WERI-Rb-1 (cell line): Measurements from ENCODE around the gene LAX1.
A peak's percentile ranks its signal among the peaks of the same experiment; 100 is the strongest.

ENCODE experiments used
- DNase-seq: peaks from one replicate; pipeline ENCODE4 v3.0.0-alpha.2; 2020
- H3K27ac ChIP-seq: fragments of 250-450 bp; sonication (Bioruptor Pico); 2 replicates; pipeline ENCODE4 v1.5.1; 2020; ENCODE audit warnings: mild to moderate bottlenecking, moderate library complexity
- H3K27me3 ChIP-seq: fragments of 250-450 bp; sonication (Bioruptor Pico); 2 replicates; pipeline ENCODE4 v1.5.1; 2021; ENCODE audit warnings: mild to moderate bottlenecking, low read depth, moderate library complexity; ENCODE audit not compliant: insufficient read depth, severe bottlenecking
- H3K36me3 ChIP-seq: fragments of 250-450 bp; sonication (Bioruptor Pico); 2 replicates; pipeline ENCODE4 v1.5.1; 2020; ENCODE audit warnings: mild to moderate bottlenecking, moderate library complexity
- H3K4me3 ChIP-seq: 2 replicates; pipeline ENCODE4 v1.5.1; 2011; ENCODE audit warnings: low read depth, mild to moderate bottlenecking, control low read depth, low read length
- H3K9me3 ChIP-seq: fragments of 250-450 bp; sonication (Bioruptor Pico); 2 replicates; pipeline ENCODE4 v1.5.1; 2021; ENCODE audit warnings: mild to moderate bottlenecking, moderate library complexity; ENCODE audit not compliant: severe bottlenecking
- TF ChIP-seq, protein P1 (sequence below): IDR thresholded peaks from 2 replicates; pipeline ENCODE4 v1.5.1; 2011; ENCODE audit warnings: low read depth, mild to moderate bottlenecking, control low read depth, inconsistent platforms, low read length

Gene LAX1

GRCh38 chr1:203733009-203733863, 31.7 kb upstream of the LAX1 start:
- no peak for DNase-seq
- no peaks in the 10 kb centered on the region for H3K27me3 ChIP-seq
- peaks cover 5% of the 10 kb centered on the region; the same call in 1 of the 2 replicates for H3K36me3 ChIP-seq

DNA sequence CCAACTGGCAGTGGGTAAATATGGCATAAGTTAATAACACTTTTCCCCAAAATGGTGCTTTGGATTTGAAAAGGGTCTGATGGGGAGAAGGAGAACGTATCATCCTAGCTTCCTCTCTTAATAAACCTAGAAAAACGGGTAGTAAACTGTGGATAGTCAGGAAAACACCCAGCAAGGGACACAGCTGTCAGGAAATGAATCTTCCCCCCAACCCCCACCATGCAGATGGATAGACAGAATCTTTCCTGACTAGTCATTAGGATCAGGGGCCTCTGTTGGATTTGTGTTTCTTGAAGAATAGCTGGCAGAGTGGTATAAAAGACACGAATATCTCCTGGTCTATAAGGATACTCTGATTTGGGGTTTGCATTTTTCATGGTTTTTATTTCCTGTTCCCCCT, 22.5 kb upstream of the LAX1 start:
- H3K36me3 ChIP-seq = 0 out of 2 replicates have a peak, but pooled peaks cover 6% of the 10 kb centered on the region
- H3K27me3 ChIP-seq = no peaks in the 10 kb centered on the region
- peaks cover 2% of the 10 kb centered on the region for H3K9me3 ChIP-seq
- peak; percentile 66 for DNase-seq
- no peak overlapping the region for H3K4me3 ChIP-seq
- TF ChIP-seq, protein P1, sequence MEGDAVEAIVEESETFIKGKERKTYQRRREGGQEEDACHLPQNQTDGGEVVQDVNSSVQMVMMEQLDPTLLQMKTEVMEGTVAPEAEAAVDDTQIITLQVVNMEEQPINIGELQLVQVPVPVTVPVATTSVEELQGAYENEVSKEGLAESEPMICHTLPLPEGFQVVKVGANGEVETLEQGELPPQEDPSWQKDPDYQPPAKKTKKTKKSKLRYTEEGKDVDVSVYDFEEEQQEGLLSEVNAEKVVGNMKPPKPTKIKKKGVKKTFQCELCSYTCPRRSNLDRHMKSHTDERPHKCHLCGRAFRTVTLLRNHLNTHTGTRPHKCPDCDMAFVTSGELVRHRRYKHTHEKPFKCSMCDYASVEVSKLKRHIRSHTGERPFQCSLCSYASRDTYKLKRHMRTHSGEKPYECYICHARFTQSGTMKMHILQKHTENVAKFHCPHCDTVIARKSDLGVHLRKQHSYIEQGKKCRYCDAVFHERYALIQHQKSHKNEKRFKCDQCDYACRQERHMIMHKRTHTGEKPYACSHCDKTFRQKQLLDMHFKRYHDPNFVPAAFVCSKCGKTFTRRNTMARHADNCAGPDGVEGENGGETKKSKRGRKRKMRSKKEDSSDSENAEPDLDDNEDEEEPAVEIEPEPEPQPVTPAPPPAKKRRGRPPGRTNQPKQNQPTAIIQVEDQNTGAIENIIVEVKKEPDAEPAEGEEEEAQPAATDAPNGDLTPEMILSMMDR = no peak
- no peak overlapping the region for H3K27ac ChIP-seq

More at GRCh38 chr1:203733009-203733863, 31.7 kb upstream of the LAX1 start:
- no peaks in the 10 kb centered on the region for H3K9me3 ChIP-seq
- no peak overlapping the region for H3K4me3 ChIP-seq
- H3K27ac ChIP-seq = no peak overlapping the region
- TF ChIP-seq, protein P1 = no peak

DNA sequence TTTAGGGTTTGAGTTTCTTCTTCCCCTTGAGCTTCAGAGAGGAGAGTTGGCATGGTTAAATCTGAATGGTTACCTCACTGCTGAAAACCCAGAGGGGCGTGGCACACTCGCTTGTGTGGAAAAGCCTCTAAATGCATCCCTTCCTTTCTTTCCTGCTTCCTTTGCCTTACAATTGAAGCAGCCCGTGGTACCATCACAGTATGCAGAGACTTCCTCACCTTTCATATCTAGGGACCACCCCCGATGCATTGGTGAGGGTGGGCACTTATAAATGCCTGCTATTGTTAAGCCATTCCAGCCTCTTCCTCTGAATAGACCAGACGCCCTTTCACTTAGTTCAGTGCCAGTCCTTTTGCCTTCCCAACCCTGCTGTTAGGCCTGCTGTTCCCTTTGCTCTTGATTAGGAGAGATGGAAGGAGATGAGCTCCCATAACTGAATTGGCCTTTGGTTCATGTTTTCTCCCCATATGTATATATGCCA, 21.9 kb upstream of the LAX1 start:
- H3K27ac ChIP-seq = no peak overlapping the region
- DNase-seq = no peak
- no peak overlapping the region for H3K4me3 ChIP-seq
- 0 out of 2 replicates have a peak, but pooled peaks cover 6% of the 10 kb centered on the region for H3K36me3 ChIP-seq
- peaks cover 2% of the 10 kb centered on the region for H3K9me3 ChIP-seq
- no peaks in the 10 kb centered on the region for H3K27me3 ChIP-seq
- TF ChIP-seq, protein P1 = no peak

DNA sequence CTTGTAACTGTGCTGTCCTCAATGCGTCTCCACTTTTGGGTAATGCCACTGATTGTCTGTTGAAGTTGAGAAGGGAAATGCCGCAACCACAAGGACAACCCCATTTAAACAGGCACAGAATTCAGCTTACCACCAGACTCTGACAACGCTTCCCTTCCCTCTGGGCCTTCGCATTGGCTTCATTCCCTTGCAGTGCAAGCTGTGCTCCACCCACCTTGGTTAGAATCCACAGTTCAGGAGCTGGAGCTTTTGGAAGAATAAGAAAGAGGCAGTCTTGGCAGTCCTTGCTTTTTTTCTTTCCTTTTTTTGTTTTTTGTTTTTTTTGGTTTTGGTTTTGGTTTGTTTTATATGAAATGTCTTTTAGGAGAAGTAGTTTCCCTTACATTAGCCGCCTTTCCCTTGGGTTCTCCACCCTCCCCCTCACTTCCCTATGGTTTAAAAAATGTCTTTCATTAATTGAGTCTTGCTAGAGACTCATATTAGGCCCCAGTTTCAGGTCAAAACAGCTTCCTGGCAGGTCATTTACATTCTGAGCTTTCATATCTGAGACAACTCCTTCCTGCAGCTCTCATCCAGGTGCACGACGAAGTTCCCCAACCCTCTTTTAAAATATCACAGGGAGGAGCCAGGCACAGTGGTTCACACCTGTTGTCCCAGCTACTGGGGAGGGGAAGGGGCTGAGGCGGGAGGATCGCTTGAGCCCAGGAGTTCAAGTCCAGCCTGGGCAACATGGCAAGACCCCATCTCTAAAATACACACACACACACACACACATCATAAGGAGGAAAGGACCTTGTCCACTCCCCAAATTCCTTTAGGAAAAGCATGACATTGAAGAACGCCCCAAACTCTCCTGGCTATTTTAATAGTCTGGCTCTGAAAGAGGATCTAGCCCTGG, 20.7 kb upstream of the LAX1 start:
- Histone ChIP-seq H3K4me3 (no peak overlapping the region), H3K9me3 (peaks cover 2% of the 10 kb centered on the region), H3K27ac (no peak overlapping the region), H3K36me3 (0 out of 2 replicates have a peak, but pooled peaks cover 6% of the 10 kb centered on the region), H3K27me3 (no peaks in the 10 kb centered on the region)
- no peak for DNase-seq
- TF ChIP-seq, protein P1 = no peak

GRCh38 chr1:203746281-203746680, 18.7 kb upstream of the LAX1 start:
- Histone ChIP-seq H3K27ac (no peak overlapping the region), H3K9me3 (peaks cover 2% of the 10 kb centered on the region), H3K27me3 (no peaks in the 10 kb centered on the region), H3K36me3 (no peaks in the 10 kb centered on the region), H3K4me3 (no peak overlapping the region)
- no peak for DNase-seq
- TF ChIP-seq, protein P1 = no peak
